B cell (primary cell): ENCODE measurements around the gene CHST1. TPM values are rescaled to one million over a fixed set of nuclear protein-coding genes. Genes with fewer than 3 reads are reported as not detected.

Experiments used
- ATAC-seq: fragments of 200-7000 bp; cut with Tn5 transposase; one replicate; pipeline ENCODE4 v1.10.0; 2021; ENCODE audit warnings: low read depth, mild to moderate bottlenecking, moderate number of reproducible peaks, moderate library complexity
- CTCF ChIA-PET: fragments of 350-600 bp; sonication (Branson Sonifier 250); formaldehyde crosslinking; loops from one replicate; lab custom pipeline; 2021; ENCODE audit warnings: antibody characterized with exemption, inconsistent platforms; lab: Charles Lee
- POLR2A ChIA-PET: fragments of 350-600 bp; sonication (Branson Sonifier 250); formaldehyde crosslinking; loops from one replicate; lab custom pipeline; 2021; ENCODE audit warnings: antibody characterized with exemption; lab: Charles Lee
- DNase-seq: peaks from one replicate; pipeline ENCODE4 v3.0.0; 2013
- H2AFZ ChIP-seq: 2 replicates; pipeline ENCODE4 v1.6.1; 2012; ENCODE audit warnings: mild to moderate bottlenecking, low read depth, low read length; ENCODE audit not compliant: insufficient read depth, poor library complexity, severe bottlenecking
- H3K27ac ChIP-seq, 2 donors: 1 replicate in 1 of 2; 2 replicates in 1 of 2; pipeline ENCODE4 v1.5.1; 2012 to 2013; ENCODE audit warnings: low read length in 2 of 2, mild to moderate bottlenecking in 2 of 2, moderate library complexity in 1 of 2
- H3K27me3 ChIP-seq, 4 experiments: fragments of 200-600 bp in 1 of 4; sonication (generic) in 1 of 4; replicated peaks in 1 of 4; 1 replicate in 2 of 4; 2 replicates in 2 of 4; pipeline versions ENCODE4 v1.6.1 to v1.7.0; 2013 to 2016; ENCODE audit warnings: low read length in 3 of 4, mild to moderate bottlenecking in 2 of 4, mixed read lengths in 1 of 4, moderate library complexity in 1 of 4; ENCODE audit not compliant: insufficient read depth in 4 of 4, control insufficient read depth in 3 of 4; ENCODE audit errors: control extremely low read depth in 1 of 4
- H3K36me3 ChIP-seq, 2 experiments: replicated peaks in 1 of 2; 1 replicate in 1 of 2; 2 replicates in 1 of 2; pipeline versions ENCODE4 v1.6.1 to v1.7.1; 2013; ENCODE audit warnings: low read length in 1 of 2; ENCODE audit not compliant: insufficient read depth in 2 of 2, control insufficient read depth in 1 of 2; ENCODE audit errors: control extremely low read depth in 1 of 2, extremely low read depth in 1 of 2
- H3K4me1 ChIP-seq, 2 donors: fragments of 200-600 bp in 1 of 2; sonication (generic) in 1 of 2; 1 replicate in 1 of 2; 2 replicates in 1 of 2; pipeline versions ENCODE4 v1.5.1 to v1.6.1; 2013 to 2017; ENCODE audit warnings: low read length in 2 of 2; ENCODE audit not compliant: control insufficient read depth in 2 of 2, insufficient read depth in 2 of 2
- H3K4me2 ChIP-seq: replicated peaks from 2 replicates; pipeline ENCODE3; 2012; ENCODE audit warnings: mild to moderate bottlenecking, low read depth, low read length; ENCODE audit not compliant: poor library complexity, severe bottlenecking
- H3K4me3 ChIP-seq, 5 experiments: fragments of 200-600 bp in 1 of 5; sonication (generic) in 1 of 5; 1 replicate in 3 of 5; 2 replicates in 2 of 5; pipeline versions ENCODE4 v1.5.1 to v1.7.0; 2011 to 2016; ENCODE audit warnings: low read length in 4 of 5, mild to moderate bottlenecking in 4 of 5, low read depth in 2 of 5, control low read depth in 1 of 5, moderate library complexity in 1 of 5; ENCODE audit not compliant: insufficient read depth in 1 of 5; ENCODE audit errors: control extremely low read depth in 1 of 5, extremely low read depth in 1 of 5
- H3K79me2 ChIP-seq: fragments of 200-600 bp; sonication (generic); one replicate; pipeline ENCODE4 v1.6.0; 2016; ENCODE audit warnings: low read length; ENCODE audit not compliant: control insufficient read depth, insufficient read depth
- H3K9ac ChIP-seq: fragments of 200-600 bp; sonication (generic); 2 replicates; pipeline ENCODE4 v1.6.1; 2017; ENCODE audit warnings: mild to moderate bottlenecking, low read length, moderate library complexity
- H3K9me3 ChIP-seq, 3 donors: one replicate each; pipeline versions ENCODE4 v1.6.1 to v1.7.1; 2013; ENCODE audit warnings: low read length in 2 of 3; ENCODE audit not compliant: control insufficient read depth in 2 of 3, insufficient read depth in 1 of 3; ENCODE audit errors: control extremely low read depth in 1 of 3
- H4K20me1 ChIP-seq: 2 replicates; pipeline ENCODE4 v1.6.0; 2012; ENCODE audit warnings: mild to moderate bottlenecking, low read length; ENCODE audit not compliant: insufficient read depth, control insufficient read depth, poor library complexity, severe bottlenecking
- H3K27ac Mint-ChIP-seq: one replicate; pipeline ENCODE4 v1.8.0; 2021; ENCODE audit warnings: mixed read lengths
- H3K27me3 Mint-ChIP-seq: one replicate; pipeline ENCODE4 v1.8.0; 2021; ENCODE audit warnings: mixed read lengths
- H3K4me1 Mint-ChIP-seq: one replicate; pipeline ENCODE4 v1.8.0; 2021; ENCODE audit warnings: mixed read lengths
- H3K4me3 Mint-ChIP-seq: one replicate; pipeline ENCODE4 v1.8.0; 2021; ENCODE audit warnings: mixed read lengths
- H3K9me3 Mint-ChIP-seq: one replicate; pipeline ENCODE4 v1.8.0; 2022; ENCODE audit warnings: mixed read lengths; ENCODE audit not compliant: insufficient read depth
- CTCF ChIP-seq: fragments of 200-600 bp; IDR thresholded peaks from one replicate; pipeline ENCODE4 v1.8.0; 2022; ENCODE audit warnings: antibody characterized with exemption, mild to moderate bottlenecking
- EZH2 ChIP-seq: IDR thresholded peaks from 2 replicates; pipeline ENCODE4 v1.6.1; 2012; ENCODE audit warnings: borderline replicate concordance, low read depth, mild to moderate bottlenecking, moderate library complexity, low read length; ENCODE audit not compliant: insufficient read depth, poor library complexity, severe bottlenecking
- WGBS: methylation state at CpG from one replicate; pipeline ENCODE4 v1.1.5; 2013; ENCODE audit warnings: missing lambda C conversion rate; ENCODE audit not compliant: insufficient coverage; 5-methylcytosine and 5-hydroxymethylcytosine counted together
- intact Hi-C: fragments of 100-400 bp; cut with micrococcal nuclease; formaldehyde crosslinking; loops from one replicate; pipeline ENCODE4 v1.10.0; 2022
- polyA plus RNA-seq: library from polyadenylated mRNA; depleted of rRNA; stranded (reverse); fragments of >200 nt; gene quantifications from 2 replicates; pipeline ENCODE4 v1.2.3, GENCODE V29; 2012
- total RNA-seq, 2 donors: library from RNA; stranded (reverse); fragments of 120-200 nt in 1 of 2; gene quantifications; 1 replicate in 1 of 2; 2 replicates in 1 of 2; pipeline versions ENCODE4 v1.2.3 to v1.2.4, GENCODE V29; 2013 to 2022

Gene CHST1
- total and polyA plus RNA-seq, 2 donors (not counting 1 experiment from before 2014, with no cell fraction given) = not detected

- intact Hi-C loops = no loop called here
- Histone ChIP-seq H3K27me3 (peaks cover 0 to 7% (median 0%) of the 10 kb centered on the region in 4 experiments), H3K4me1 (no peaks in the 10 kb centered on the region), H4K20me1 (no peaks in the 10 kb centered on the region), H3K4me3 (no peak overlapping the region), H3K4me2 (no peak overlapping the region), H3K36me3 (no peaks in the 10 kb centered on the region), H3K9ac (no peak overlapping the region), H3K79me2 (no peaks in the 10 kb centered on the region), H3K27ac (no peak overlapping the region), H3K9me3 (no peaks in the 10 kb centered on the region), H2AFZ (no peak overlapping the region)
- no peaks in the 10 kb centered on the region for H3K4me1 Mint-ChIP-seq
- no peaks in the 10 kb centered on the region for H3K9me3 Mint-ChIP-seq
- TF ChIP-seq EZH2 (no peak), CTCF (no peak)
- H3K27me3 Mint-ChIP-seq = peaks cover 39% of the 10 kb centered on the region
- 79% methylated on average over 8 of the region's 8 CpGs for WGBS
- ATAC-seq = no peak
- no peak overlapping the region for H3K27ac Mint-ChIP-seq
- H3K4me3 Mint-ChIP-seq = no peak overlapping the region
- ChIA-PET CTCF (no interaction called here), POLR2A (no interaction called here)
- no peak for DNase-seq
Measured at GRCh38 chr11:45698777-45699497, 33.5 kb upstream of the CHST1 start.

- H3K27ac Mint-ChIP-seq = no peak overlapping the region
- Histone ChIP-seq H3K36me3 (no peaks in the 10 kb centered on the region), H3K4me3 (no peak overlapping the region), H3K9ac (no peak overlapping the region), H3K9me3 (no peaks in the 10 kb centered on the region), H3K79me2 (no peaks in the 10 kb centered on the region), H3K4me2 (no peak overlapping the region), H3K27ac (no peak overlapping the region), H3K4me1 (no peaks in the 10 kb centered on the region), H2AFZ (no peak overlapping the region), H4K20me1 (no peaks in the 10 kb centered on the region), H3K27me3 (no peaks in the 10 kb centered on the region)
- WGBS = 92% methylated on average over 1 of the region's 10 CpGs
- intact Hi-C loops = no loop called here
- peaks cover 25% of the 10 kb centered on the region for H3K27me3 Mint-ChIP-seq
- H3K4me3 Mint-ChIP-seq = no peak overlapping the region
- ChIA-PET POLR2A (no interaction called here), CTCF (no interaction called here)
- ATAC-seq = no peak
- TF ChIP-seq CTCF (no peak), EZH2 (no peak)
- DNase-seq = no peak
- no peaks in the 10 kb centered on the region for H3K4me1 Mint-ChIP-seq
- H3K9me3 Mint-ChIP-seq = no peaks in the 10 kb centered on the region
Measured at GRCh38 chr11:45692808-45693453, 27.5 kb upstream of the CHST1 start.
